NCI-H2171 treated with DMSO at 0.1 percent for 48 hours (cell line): Measurements from ENCODE around the gene HMGN1.

Experiments
- DNase-seq: peaks from one replicate; lab custom pipeline; 2025; lab: John Stamatoyannopoulos, UW

HMGN1 gene

GRCh38 chr21:39367783-39368182 is 18.9 kb upstream of the HMGN1 start:
- DNase-seq: no peak

- DNase-seq: no peak
Measured at GRCh38 chr21:39366563-39366962, 17.7 kb upstream of the HMGN1 start.

- DNase-seq: no peak
Measured at GRCh38 chr21:39364949-39365348, 16.1 kb upstream of the HMGN1 start.

- no peak for DNase-seq
Measured at GRCh38 chr21:39363607-39364555, 15.0 kb upstream of the HMGN1 start.

GRCh38 chr21:39362733-39363132 is 13.8 kb upstream of the HMGN1 start:
- DNase-seq: no peak

- DNase-seq: no peak
Measured at GRCh38 chr21:39359382-39359781, 10.5 kb upstream of the HMGN1 start.

GRCh38 chr21:39353295-39353694 is 4.4 kb upstream of the HMGN1 start:
- no peak for DNase-seq

- DNase-seq: no peak
Measured at GRCh38 chr21:39350094-39351005, 1.5 kb upstream of the HMGN1 start.

GRCh38 chr21:39349211-39350093 is 564 bp upstream of the HMGN1 start:
- DNase-seq: peak; percentile 94

GRCh38 chr21:39348040-39348354 is 891 bp downstream of the HMGN1 start:
- peak; percentile 37 for DNase-seq

- no peak for DNase-seq
Measured at GRCh38 chr21:39347537-39347936, 1.4 kb downstream of the HMGN1 start.

GRCh38 chr21:39346671-39347331 is 2.1 kb downstream of the HMGN1 start:
- DNase-seq: no peak

- DNase-seq: no peak
Measured at GRCh38 chr21:39346206-39346605, 2.7 kb downstream of the HMGN1 start.

GRCh38 chr21:39345440-39345839 is 3.4 kb downstream of the HMGN1 start:
- DNase-seq: no peak

GRCh38 chr21:39344848-39345247 is 4.0 kb downstream of the HMGN1 start:
- no peak for DNase-seq

GRCh38 chr21:39341249-39341923 is 7.5 kb downstream of the HMGN1 start:
- no peak for DNase-seq

- DNase-seq: no peak
Measured at GRCh38 chr21:39340687-39341086, 8.2 kb downstream of the HMGN1 start.

GRCh38 chr21:39339231-39339630 is 9.7 kb downstream of the HMGN1 start:
- no peak for DNase-seq

- no peak for DNase-seq
Measured at GRCh38 chr21:39336457-39337008, 12.4 kb downstream of the HMGN1 start.

GRCh38 chr21:39334611-39335010 is 14.3 kb downstream of the HMGN1 start:
- no peak for DNase-seq
